Activated T-helper 17 cell treated with anti-CD3 and anti-CD28 coated beads, Interleukin-2, amount 50 U/mL, for 72 hours (primary cell): Measurements from ENCODE around the gene ZFYVE1. TPM values are rescaled to one million over a fixed set of nuclear protein-coding genes. Genes with fewer than 3 reads are reported as not detected.
"Not testable (repeated sequence)": the region's sequence is repeated elsewhere in the genome, so short reads cannot be mapped to it uniquely, and the experiment has no call there.

Experiments
- ATAC-seq: fragments of 150-1000 bp; cut with Tn5 transposase; replicated peaks from 2 replicates; pipeline ENCODE4 v1.10.0; 2021; ENCODE audit warnings: mild to moderate bottlenecking, moderate library complexity
- H3K27ac Mint-ChIP-seq: one replicate; pipeline ENCODE4 v1.8.0; 2022; ENCODE audit warnings: mixed read lengths
- H3K27me3 Mint-ChIP-seq: one replicate; pipeline ENCODE4 v1.8.0; 2022; ENCODE audit warnings: mixed read lengths
- H3K36me3 Mint-ChIP-seq: one replicate; pipeline ENCODE4 v1.8.0; 2022; ENCODE audit warnings: low read depth, mild to moderate bottlenecking, mixed read lengths
- H3K4me1 Mint-ChIP-seq: one replicate; pipeline ENCODE4 v1.8.0; 2022; ENCODE audit warnings: mixed read lengths
- H3K4me3 Mint-ChIP-seq: one replicate; pipeline ENCODE4 v1.8.0; 2022; ENCODE audit warnings: mild to moderate bottlenecking, mixed read lengths
- H3K9me3 Mint-ChIP-seq: one replicate; pipeline ENCODE4 v1.8.0; 2022; ENCODE audit warnings: mixed read lengths
- total RNA-seq, 2 donors: library from RNA; stranded (reverse); gene quantifications; one replicate each; pipeline ENCODE4 v1.2.3, GENCODE V29; 2022

ZFYVE1 gene
- total RNA-seq, 2 donors from 2014 or later = 15.9 to 18.7 TPM

- Mint-ChIP-seq H3K36me3 (peaks cover 79% of the 10 kb centered on the region), H3K27ac (no peak overlapping the region), H3K4me1 (peaks cover 5% of the 10 kb centered on the region), H3K4me3 (no peak overlapping the region), H3K27me3 (no peaks in the 10 kb centered on the region), H3K9me3 (no peaks in the 10 kb centered on the region)
- ATAC-seq = no peak
These were observed 44.7 kb downstream of the ZFYVE1 start for GRCh38 chr14:72982146-72982708.

DNA sequence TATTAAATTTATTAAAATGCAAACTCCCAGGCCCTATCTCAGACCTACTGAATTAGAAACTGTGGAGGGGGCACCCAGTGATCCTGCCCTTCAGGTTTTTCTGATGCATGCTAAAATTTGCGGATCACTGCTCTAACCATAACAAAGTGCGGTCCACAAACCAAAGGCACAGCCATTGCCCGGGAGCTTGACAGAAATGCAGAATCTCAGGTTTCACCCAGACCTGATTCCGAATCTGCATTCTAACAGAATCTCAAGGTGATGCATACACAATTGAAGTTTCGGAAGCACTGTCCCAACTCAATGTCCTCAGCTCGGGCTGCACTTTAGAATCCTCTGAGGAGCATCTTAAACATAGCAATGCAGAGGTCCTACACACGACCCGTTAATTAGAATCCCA, 46.0 kb downstream of the ZFYVE1 start:
- ATAC-seq = no peak
- Mint-ChIP-seq H3K27ac (no peak overlapping the region), H3K9me3 (no peaks in the 10 kb centered on the region), H3K4me1 (peaks cover 5% of the 10 kb centered on the region), H3K27me3 (no peaks in the 10 kb centered on the region), H3K4me3 (no peak overlapping the region), H3K36me3 (peaks cover 85% of the 10 kb centered on the region)

DNA sequence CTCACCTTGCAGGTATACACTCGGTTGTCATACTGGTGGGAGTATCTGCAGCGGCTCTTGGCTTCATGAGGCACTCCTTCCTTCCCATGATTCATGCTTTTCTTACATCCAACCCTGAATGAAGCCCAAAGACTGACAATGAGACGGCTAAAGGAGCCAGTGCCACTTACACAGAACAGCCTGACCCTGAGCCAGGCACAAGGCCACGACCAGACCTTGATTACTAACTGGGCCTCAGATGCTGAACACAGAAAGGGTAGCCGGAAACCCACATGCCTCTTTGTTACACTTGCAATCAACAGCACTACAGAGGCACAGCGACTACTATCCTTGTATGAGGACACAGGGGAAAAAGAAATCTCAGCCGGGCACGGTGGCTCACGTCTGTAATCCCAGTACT, 48.0 kb downstream of the ZFYVE1 start:
- H3K36me3 Mint-ChIP-seq = peaks cover 89% of the 10 kb centered on the region
- no peaks in the 10 kb centered on the region for H3K4me1 Mint-ChIP-seq
- H3K27ac Mint-ChIP-seq = no peak overlapping the region
- no peaks in the 10 kb centered on the region for H3K9me3 Mint-ChIP-seq
- no peak overlapping the region for H3K4me3 Mint-ChIP-seq
- no peak for ATAC-seq
- no peaks in the 10 kb centered on the region for H3K27me3 Mint-ChIP-seq

GRCh38 chr14:72975770-72976169, 51.1 kb downstream of the ZFYVE1 start:
- Mint-ChIP-seq H3K9me3 (no peaks in the 10 kb centered on the region), H3K27ac (no peak overlapping the region), H3K36me3 (peaks cover 96% of the 10 kb centered on the region), H3K27me3 (no peaks in the 10 kb centered on the region), H3K4me3 (no peak overlapping the region), H3K4me1 (no peaks in the 10 kb centered on the region)
- no peak for ATAC-seq

GRCh38 chr14:72974661-72975060, 52.2 kb downstream of the ZFYVE1 start:
- Mint-ChIP-seq H3K9me3 (no peaks in the 10 kb centered on the region), H3K27me3 (no peaks in the 10 kb centered on the region), H3K4me3 (no peak overlapping the region), H3K4me1 (no peaks in the 10 kb centered on the region), H3K36me3 (peaks cover 100% of the 10 kb centered on the region), H3K27ac (no peak overlapping the region)
- no peak for ATAC-seq

GRCh38 chr14:72970824-72971434, 56.0 kb downstream of the ZFYVE1 start:
- Mint-ChIP-seq H3K9me3 (no peaks in the 10 kb centered on the region), H3K4me1 (no peaks in the 10 kb centered on the region), H3K27ac (no peak overlapping the region), H3K27me3 (no peaks in the 10 kb centered on the region), H3K4me3 (no peak overlapping the region), H3K36me3 (peaks cover 70% of the 10 kb centered on the region)
- no peak for ATAC-seq

- Mint-ChIP-seq H3K9me3 (no peaks in the 10 kb centered on the region), H3K4me1 (peaks cover 2% of the 10 kb centered on the region), H3K36me3 (peaks cover 62% of the 10 kb centered on the region), H3K4me3 (no peak overlapping the region), H3K27me3 (no peaks in the 10 kb centered on the region), H3K27ac (no peak overlapping the region)
- ATAC-seq = no peak
These were observed 56.8 kb downstream of the ZFYVE1 start for GRCh38 chr14:72970058-72970630.

- no peaks in the 10 kb centered on the region for H3K27me3 Mint-ChIP-seq
- H3K4me1 Mint-ChIP-seq = peaks cover 5% of the 10 kb centered on the region
- no peak for ATAC-seq
- no peak overlapping the region for H3K4me3 Mint-ChIP-seq
- H3K9me3 Mint-ChIP-seq = no peaks in the 10 kb centered on the region
- H3K27ac Mint-ChIP-seq = no peak overlapping the region
- peaks cover 44% of the 10 kb centered on the region for H3K36me3 Mint-ChIP-seq
These were observed 58.6 kb downstream of the ZFYVE1 start for GRCh38 chr14:72968316-72968715.

- Mint-ChIP-seq H3K4me3 (no peak overlapping the region), H3K27me3 (no peaks in the 10 kb centered on the region), H3K36me3 (peaks cover 38% of the 10 kb centered on the region), H3K4me1 (peaks cover 11% of the 10 kb centered on the region), H3K9me3 (no peaks in the 10 kb centered on the region), H3K27ac (peak overlapping the region; percentile 26)
- ATAC-seq = no peak
These were observed 60.9 kb downstream of the ZFYVE1 start for GRCh38 chr14:72966038-72966437.

DNA sequence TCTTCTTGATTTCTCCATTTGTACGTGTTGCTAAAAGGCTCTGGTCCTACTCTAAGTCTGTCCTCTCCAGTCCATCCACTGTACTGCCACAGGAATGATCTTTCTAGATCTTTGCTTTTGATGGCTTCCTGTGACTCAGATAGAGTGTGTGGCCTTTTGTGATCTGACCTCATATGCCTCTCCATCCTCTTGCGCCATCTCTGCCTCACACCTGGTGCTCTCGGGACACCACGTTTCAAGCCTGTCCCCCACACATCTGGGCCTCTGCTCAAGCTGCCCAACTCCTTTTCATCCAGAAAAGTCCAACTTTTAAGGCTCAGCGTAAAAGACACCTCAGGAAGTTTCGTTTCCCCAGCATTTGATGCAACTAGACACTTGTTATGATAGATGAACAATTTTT, 61.7 kb downstream of the ZFYVE1 start:
- no peaks in the 10 kb centered on the region for H3K9me3 Mint-ChIP-seq
- peak overlapping the region; percentile 26 for H3K27ac Mint-ChIP-seq
- H3K27me3 Mint-ChIP-seq = no peaks in the 10 kb centered on the region
- peaks cover 11% of the 10 kb centered on the region for H3K4me1 Mint-ChIP-seq
- no peak overlapping the region for H3K4me3 Mint-ChIP-seq
- peak; percentile 27 for ATAC-seq
- peaks cover 38% of the 10 kb centered on the region for H3K36me3 Mint-ChIP-seq

DNA sequence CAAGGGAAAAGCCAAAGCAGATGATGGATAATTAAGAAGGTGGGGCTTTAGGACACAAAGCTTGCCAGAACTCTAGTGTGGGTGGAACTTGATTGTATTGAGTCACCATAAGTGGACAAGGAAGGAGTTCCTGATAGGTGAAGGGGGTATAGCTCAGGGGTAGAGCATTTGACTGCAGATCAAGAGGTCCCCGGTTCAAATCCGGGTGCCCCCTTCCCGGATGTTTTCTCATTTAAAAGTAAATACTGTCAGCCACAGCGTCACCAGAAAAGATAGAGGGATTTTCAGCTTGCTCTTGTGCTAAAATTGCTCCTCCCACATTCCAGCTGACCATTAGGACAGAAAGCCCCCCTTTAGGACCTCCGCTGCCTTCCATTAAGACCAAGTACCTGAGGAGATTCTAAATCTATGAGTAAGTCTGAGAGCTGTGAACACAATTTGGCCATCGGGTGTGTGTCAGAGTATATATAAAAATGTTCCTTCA, 64.0 kb downstream of the ZFYVE1 start:
- H3K27ac Mint-ChIP-seq = peak overlapping the region; percentile 61
- H3K4me1 Mint-ChIP-seq = peaks cover 11% of the 10 kb centered on the region
- no peak for ATAC-seq
- H3K4me3 Mint-ChIP-seq = no peak overlapping the region
- H3K27me3 Mint-ChIP-seq = no peaks in the 10 kb centered on the region
- peaks cover 46% of the 10 kb centered on the region for H3K36me3 Mint-ChIP-seq
- no peaks in the 10 kb centered on the region for H3K9me3 Mint-ChIP-seq

- not testable (repeated sequence) for H3K27ac Mint-ChIP-seq, H3K27me3 Mint-ChIP-seq, H3K9me3 Mint-ChIP-seq, ATAC-seq, H3K4me3 Mint-ChIP-seq
- H3K36me3 Mint-ChIP-seq = peaks cover 51% of the 10 kb centered on the region
- H3K4me1 Mint-ChIP-seq = peaks cover 11% of the 10 kb centered on the region
These were observed 64.6 kb downstream of the ZFYVE1 start for GRCh38 chr14:72962336-72962754.

GRCh38 chr14:72961579-72962335, 65.1 kb downstream of the ZFYVE1 start:
- no peak overlapping the region for H3K27ac Mint-ChIP-seq
- peaks cover 57% of the 10 kb centered on the region for H3K36me3 Mint-ChIP-seq
- no peaks in the 10 kb centered on the region for H3K9me3 Mint-ChIP-seq
- peaks cover 11% of the 10 kb centered on the region for H3K4me1 Mint-ChIP-seq
- no peak overlapping the region for H3K4me3 Mint-ChIP-seq
- H3K27me3 Mint-ChIP-seq = no peaks in the 10 kb centered on the region
- ATAC-seq = no peak

GRCh38 chr14:72961016-72961415, 65.9 kb downstream of the ZFYVE1 start:
- H3K27me3 Mint-ChIP-seq, H3K27ac Mint-ChIP-seq, ATAC-seq: not testable (repeated sequence)

DNA sequence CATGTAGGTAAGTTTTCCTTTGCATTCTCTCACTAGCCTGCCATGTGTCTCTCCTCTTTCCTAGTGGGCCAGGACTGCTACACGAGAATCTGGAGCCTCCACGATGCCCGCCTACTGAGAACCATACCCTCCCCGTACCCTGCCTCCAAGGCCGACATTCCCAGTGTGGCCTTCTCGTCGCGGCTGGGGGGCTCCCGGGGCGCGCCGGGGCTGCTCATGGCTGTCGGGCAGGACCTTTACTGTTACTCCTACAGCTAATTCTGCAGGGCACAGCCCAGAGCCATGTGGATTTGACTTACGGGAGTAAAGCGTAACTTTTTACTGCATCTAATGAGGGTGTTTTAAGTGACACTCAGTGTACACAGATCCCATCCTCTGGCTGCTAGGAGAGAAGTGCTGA, 68.4 kb downstream of the ZFYVE1 start:
- H3K9me3 Mint-ChIP-seq = no peaks in the 10 kb centered on the region

More at GRCh38 chr14:72961016-72961415, 65.9 kb downstream of the ZFYVE1 start:
- not testable (repeated sequence) for H3K9me3 Mint-ChIP-seq, H3K4me3 Mint-ChIP-seq
- Mint-ChIP-seq H3K36me3 (peaks cover 64% of the 10 kb centered on the region), H3K4me1 (peaks cover 11% of the 10 kb centered on the region)

More for the DNA sequence above, 68.4 kb downstream of the ZFYVE1 start:
- Mint-ChIP-seq H3K4me3 (no peak overlapping the region), H3K27me3 (no peaks in the 10 kb centered on the region), H3K36me3 (peaks cover 81% of the 10 kb centered on the region), H3K4me1 (peaks cover 6% of the 10 kb centered on the region), H3K27ac (no peak overlapping the region)
- ATAC-seq = no peak
